DND-41 (cell line): ENCODE measurements around the gene STN1.

Source experiments
- ATAC-seq: fragments of 200-7000 bp; cut with Tn5 transposase; 3 replicates; pipeline ENCODE4 v1.9.1; 2021; ENCODE audit warnings: low read depth; ENCODE audit not compliant: insufficient read depth
- DNase-seq: peaks from one replicate; pipeline ENCODE4 v3.0.0-alpha.2; 2020
- H2AFZ ChIP-seq: 2 replicates; pipeline ENCODE4 v1.6.0; 2012; ENCODE audit warnings: low read depth, low read length
- H3K27ac ChIP-seq: 2 replicates; pipeline ENCODE4 v1.5.1; 2012; ENCODE audit warnings: low read length, inconsistent platforms
- H3K27me3 ChIP-seq: fragments of 200-600 bp; sonication (generic); 2 replicates; pipeline ENCODE4 v1.6.0; 2012; ENCODE audit warnings: low read length, mild to moderate bottlenecking, inconsistent platforms; ENCODE audit not compliant: insufficient read depth, poor library complexity
- H3K36me3 ChIP-seq: 2 replicates; pipeline ENCODE4 v1.5.1; 2012; ENCODE audit warnings: low read length, inconsistent platforms; ENCODE audit not compliant: insufficient read depth
- H3K4me1 ChIP-seq: 2 replicates; pipeline ENCODE4 v1.5.1; 2012; ENCODE audit warnings: mild to moderate bottlenecking, low read length; ENCODE audit not compliant: insufficient read depth
- H3K4me2 ChIP-seq: 2 replicates; pipeline ENCODE4 v1.6.0; 2012; ENCODE audit warnings: mild to moderate bottlenecking, moderate library complexity, low read length, inconsistent platforms; ENCODE audit not compliant: insufficient read depth
- H3K4me3 ChIP-seq, 2 experiments: fragments of 200-600 bp in 1 of 2; shearing (Covaris generic) in 1 of 2; 2 replicates each; pipeline ENCODE4 v1.5.1; 2012 to 2016; ENCODE audit warnings: inconsistent platforms in 2 of 2, low read length in 2 of 2, mild to moderate bottlenecking in 2 of 2, low read depth in 1 of 2, moderate library complexity in 1 of 2
- H3K79me2 ChIP-seq: 2 replicates; pipeline ENCODE4 v1.6.0; 2012; ENCODE audit warnings: low read length, inconsistent platforms; ENCODE audit not compliant: insufficient read depth
- H3K9ac ChIP-seq: 2 replicates; pipeline ENCODE4 v1.6.0; 2012; ENCODE audit warnings: low read depth, mild to moderate bottlenecking, inconsistent platforms, low read length, moderate library complexity
- H3K9me3 ChIP-seq: 2 replicates; pipeline ENCODE4 v1.5.1; 2012; ENCODE audit warnings: low read length, moderate library complexity, mild to moderate bottlenecking, inconsistent platforms; ENCODE audit not compliant: insufficient read depth, severe bottlenecking
- H4K20me1 ChIP-seq: 2 replicates; pipeline ENCODE4 v1.6.0; 2012; ENCODE audit warnings: low read length; ENCODE audit not compliant: insufficient read depth
- EZH2 ChIP-seq: IDR thresholded peaks from 3 replicates; pipeline ENCODE4 v1.6.1; 2012; ENCODE audit warnings: borderline replicate concordance, low read depth, mild to moderate bottlenecking, moderate library complexity, low read length, inconsistent platforms; ENCODE audit not compliant: severe bottlenecking
- TF ChIP-seq, protein P1 (sequence below): IDR thresholded peaks from 2 replicates; pipeline ENCODE4 v1.5.1; 2012; ENCODE audit warnings: borderline replicate concordance, low read length, moderate library complexity, mild to moderate bottlenecking; ENCODE audit not compliant: poor library complexity, severe bottlenecking; ENCODE audit errors: extremely low read depth

Gene STN1

DNA sequence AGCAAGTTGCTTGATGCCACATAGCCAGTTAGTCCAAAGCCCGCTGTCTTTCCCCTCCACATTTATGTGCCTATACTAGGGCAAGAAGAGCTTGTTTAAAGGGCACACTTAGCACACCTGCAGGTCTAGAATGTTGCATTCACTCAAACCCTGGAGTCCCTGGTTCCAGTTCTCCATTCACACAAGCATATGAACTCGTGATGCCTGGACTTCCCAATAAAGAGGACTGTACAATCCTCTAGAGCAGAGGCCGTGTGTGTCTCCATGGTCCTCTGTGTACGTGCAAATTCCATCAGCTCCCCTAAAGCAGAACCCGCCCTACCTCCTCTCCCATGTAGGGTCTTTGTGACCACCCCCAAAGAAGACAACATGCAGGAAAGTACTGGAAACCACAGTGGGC, 59.6 kb downstream of the STN1 start:
- Histone ChIP-seq H2AFZ (no peak overlapping the region), H3K4me1 (no peaks in the 10 kb centered on the region), H3K4me2 (no peak overlapping the region), H3K9ac (no peak overlapping the region), H4K20me1 (0 out of 2 replicates have a peak, but pooled peaks cover 4% of the 10 kb centered on the region), H3K27me3 (peaks cover 27% of the 10 kb centered on the region), H3K79me2 (no peaks in the 10 kb centered on the region), H3K9me3 (no peaks in the 10 kb centered on the region), H3K4me3 (no peak overlapping the region), H3K27ac (no peak overlapping the region), H3K36me3 (no peaks in the 10 kb centered on the region)
- TF ChIP-seq, protein P1, sequence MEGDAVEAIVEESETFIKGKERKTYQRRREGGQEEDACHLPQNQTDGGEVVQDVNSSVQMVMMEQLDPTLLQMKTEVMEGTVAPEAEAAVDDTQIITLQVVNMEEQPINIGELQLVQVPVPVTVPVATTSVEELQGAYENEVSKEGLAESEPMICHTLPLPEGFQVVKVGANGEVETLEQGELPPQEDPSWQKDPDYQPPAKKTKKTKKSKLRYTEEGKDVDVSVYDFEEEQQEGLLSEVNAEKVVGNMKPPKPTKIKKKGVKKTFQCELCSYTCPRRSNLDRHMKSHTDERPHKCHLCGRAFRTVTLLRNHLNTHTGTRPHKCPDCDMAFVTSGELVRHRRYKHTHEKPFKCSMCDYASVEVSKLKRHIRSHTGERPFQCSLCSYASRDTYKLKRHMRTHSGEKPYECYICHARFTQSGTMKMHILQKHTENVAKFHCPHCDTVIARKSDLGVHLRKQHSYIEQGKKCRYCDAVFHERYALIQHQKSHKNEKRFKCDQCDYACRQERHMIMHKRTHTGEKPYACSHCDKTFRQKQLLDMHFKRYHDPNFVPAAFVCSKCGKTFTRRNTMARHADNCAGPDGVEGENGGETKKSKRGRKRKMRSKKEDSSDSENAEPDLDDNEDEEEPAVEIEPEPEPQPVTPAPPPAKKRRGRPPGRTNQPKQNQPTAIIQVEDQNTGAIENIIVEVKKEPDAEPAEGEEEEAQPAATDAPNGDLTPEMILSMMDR = no peak
- no peak for TF ChIP-seq EZH2
- ATAC-seq = no peak
- DNase-seq = no peak

DNA sequence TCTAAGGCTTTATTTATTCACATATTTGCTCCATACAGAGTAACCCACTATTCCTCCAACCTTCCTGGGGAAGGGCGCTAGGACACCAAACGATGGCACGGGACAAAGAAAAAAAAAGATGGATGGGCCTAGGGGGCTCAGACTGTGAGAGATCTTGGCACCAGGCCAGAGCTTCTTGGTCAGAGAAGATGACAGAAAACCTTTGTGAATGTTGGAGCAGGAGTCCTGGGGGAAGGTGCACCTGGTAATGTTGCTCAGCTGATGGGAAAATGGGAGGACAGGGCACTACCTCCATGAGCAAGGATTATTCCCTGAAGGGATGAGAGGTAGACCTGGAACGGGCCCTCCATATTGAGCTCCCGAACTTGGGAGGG, 61.2 kb downstream of the STN1 start:
- Histone ChIP-seq H3K27ac (no peak overlapping the region), H3K79me2 (no peaks in the 10 kb centered on the region), H3K4me2 (no peak overlapping the region), H3K27me3 (peaks cover 32% of the 10 kb centered on the region), H3K9ac (no peak overlapping the region), H3K4me3 (no peak overlapping the region), H3K9me3 (no peaks in the 10 kb centered on the region), H2AFZ (no peak overlapping the region), H4K20me1 (0 out of 2 replicates have a peak, but pooled peaks cover 4% of the 10 kb centered on the region), H3K36me3 (no peaks in the 10 kb centered on the region), H3K4me1 (no peaks in the 10 kb centered on the region)
- TF ChIP-seq, protein P1 = no peak
- no peak for TF ChIP-seq EZH2
- ATAC-seq = no peak
- no peak for DNase-seq

DNA sequence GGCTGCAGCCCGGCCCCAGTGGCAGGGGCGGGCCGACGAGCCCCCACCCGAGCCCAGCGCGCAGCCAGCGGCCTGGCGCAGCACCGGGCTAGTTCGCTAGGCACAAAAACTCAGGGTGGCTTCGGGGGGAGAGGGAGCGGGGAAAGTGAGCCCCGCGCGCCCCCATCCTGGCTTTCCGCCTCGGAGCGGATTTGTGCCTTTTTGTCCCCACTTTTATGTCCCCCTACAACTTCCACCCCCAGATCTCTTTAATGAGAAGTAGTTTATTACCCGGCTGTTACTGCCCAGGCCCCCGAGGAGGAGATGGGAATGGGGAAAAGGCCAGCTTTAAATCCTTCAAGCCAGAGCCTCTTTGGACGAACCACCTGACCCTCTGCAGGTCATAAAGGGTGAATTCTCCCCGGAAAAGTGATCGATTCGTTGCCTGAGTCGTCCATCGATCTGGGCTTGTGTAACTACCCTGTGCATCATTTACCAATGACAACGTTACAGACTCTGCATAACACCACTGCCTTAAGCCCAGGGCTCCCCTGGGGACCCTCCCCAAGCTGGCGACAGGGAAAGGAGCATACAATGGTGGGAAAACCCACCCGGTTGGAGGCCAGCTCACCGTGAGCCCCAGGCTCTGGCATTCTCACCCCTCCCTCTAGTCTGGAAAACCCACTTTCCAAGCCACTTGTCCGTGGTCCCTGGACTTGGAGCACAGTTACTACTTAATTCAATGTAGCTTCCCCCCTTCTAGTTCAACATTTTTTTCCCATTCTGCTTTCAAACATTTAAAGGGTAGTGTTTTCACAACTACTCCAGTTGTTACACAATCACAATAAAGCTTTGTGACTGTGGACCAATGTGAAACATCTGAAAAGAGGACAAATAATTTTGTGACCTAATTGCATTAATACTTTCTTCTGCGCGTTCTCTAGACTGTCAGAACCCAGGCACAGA, 61.9 kb downstream of the STN1 start:
- no peak overlapping the region for H3K27ac ChIP-seq
- no peak for DNase-seq
- TF ChIP-seq, protein P1 = no peak
- no peak for TF ChIP-seq EZH2
- H3K9me3 ChIP-seq = no peaks in the 10 kb centered on the region
- no peaks in the 10 kb centered on the region for H3K4me1 ChIP-seq
- H3K4me2 ChIP-seq = no peak overlapping the region
- H3K27me3 ChIP-seq = peaks cover 38% of the 10 kb centered on the region
- 0 out of 2 replicates have a peak, but pooled peaks cover 4% of the 10 kb centered on the region for H4K20me1 ChIP-seq
- no peak overlapping the region for H3K4me3 ChIP-seq
- ATAC-seq = no peak
- H3K9ac ChIP-seq = no peak overlapping the region
- H3K79me2 ChIP-seq = no peaks in the 10 kb centered on the region
- H3K36me3 ChIP-seq = no peaks in the 10 kb centered on the region
- no peak overlapping the region for H2AFZ ChIP-seq
